Fibroblast of lung (primary cell): ENCODE results near the gene CLIP4. TPM values are rescaled to one million over a fixed set of nuclear protein-coding genes. Genes with fewer than 3 reads are reported as not detected.

Experiments
- DNase-seq, 2 donors: peaks; one replicate each; pipeline versions ENCODE4 v3.0.0 to v3.0.0-alpha.2; 2010; ENCODE audit warnings: low read depth in 2 of 2
- H2AFZ ChIP-seq: 2 replicates; pipeline ENCODE4 v1.5.1; 2012; ENCODE audit warnings: low read length, control low read depth, inconsistent platforms
- H3K27ac ChIP-seq: 2 replicates; pipeline ENCODE4 v1.5.1; 2011; ENCODE audit warnings: low read length, control low read depth; ENCODE audit not compliant: insufficient read depth
- H3K27me3 ChIP-seq: 2 replicates; pipeline ENCODE4 v1.5.1; 2011; ENCODE audit warnings: mild to moderate bottlenecking, low read length; ENCODE audit not compliant: control insufficient read depth, insufficient read depth
- H3K36me3 ChIP-seq: 2 replicates; pipeline ENCODE4 v1.5.1; 2011; ENCODE audit warnings: low read length; ENCODE audit not compliant: control insufficient read depth, insufficient read depth
- H3K4me1 ChIP-seq: 2 replicates; pipeline ENCODE4 v1.5.1; 2011; ENCODE audit warnings: low read length; ENCODE audit not compliant: control insufficient read depth, insufficient read depth; ENCODE audit errors: extremely low read depth
- H3K4me2 ChIP-seq: 2 replicates; pipeline ENCODE4 v1.5.1; 2011; ENCODE audit warnings: low read length, control low read depth; ENCODE audit not compliant: insufficient read depth; ENCODE audit errors: extremely low read depth
- H3K4me3 ChIP-seq, 4 experiments: fragments of 200-600 bp in 1 of 4; sonication (generic) in 1 of 4; replicated peaks in 1 of 4; 2 replicates each; pipeline ENCODE4 v1.5.1; 2011 to 2016; ENCODE audit warnings: low read length in 4 of 4, low read depth in 3 of 4, mild to moderate bottlenecking in 3 of 4, control low read depth in 2 of 4, inconsistent platforms in 1 of 4, mixed read lengths in 1 of 4; ENCODE audit not compliant: insufficient read depth in 1 of 4; ENCODE audit errors: control extremely low read depth in 1 of 4
- H3K79me2 ChIP-seq: 2 replicates; pipeline ENCODE4 v1.5.1; 2012; ENCODE audit warnings: mild to moderate bottlenecking, low read length, inconsistent platforms; ENCODE audit not compliant: control insufficient read depth, insufficient read depth
- H3K9ac ChIP-seq: 2 replicates; pipeline ENCODE4 v1.5.1; 2011; ENCODE audit warnings: mild to moderate bottlenecking, low read length, control low read depth; ENCODE audit not compliant: insufficient read depth
- H3K9me3 ChIP-seq: 2 replicates; pipeline ENCODE4 v1.5.1; 2012; ENCODE audit warnings: low read depth, low read length; ENCODE audit not compliant: control insufficient read depth, insufficient read depth
- H4K20me1 ChIP-seq: 2 replicates; pipeline ENCODE4 v1.5.1; 2011; ENCODE audit warnings: low read length; ENCODE audit not compliant: control insufficient read depth, insufficient read depth; ENCODE audit errors: extremely low read depth
- EZH2 ChIP-seq: IDR thresholded peaks from 2 replicates; pipeline ENCODE4 v1.5.1; 2012; ENCODE audit warnings: low read length, control low read depth, mild to moderate bottlenecking; ENCODE audit errors: missing control alignments
- polyA plus RNA-seq, 2 donors: library from polyadenylated mRNA; depleted of rRNA in 1 of 2; stranded (reverse) in 1 of 2; unstranded in 1 of 2; fragments of >200 nt; gene quantifications; 2 replicates each; pipeline ENCODE4 v1.2.1, GENCODE V29; 2011 to 2012; ENCODE audit warnings: missing spikeins in 1 of 2
- total RNA-seq: library from RNA; depleted of rRNA; stranded (reverse); fragments of >200 nt; gene quantifications from 2 replicates; pipeline ENCODE4 v1.2.1, GENCODE V29; 2014
- TF ChIP-seq, protein P1 (sequence below), 2 donors: IDR thresholded peaks in 1 of 2; conservative IDR thresholded peaks in 1 of 2; 1 replicate in 1 of 2; 2 replicates in 1 of 2; pipeline ENCODE4 v1.5.1; 2011 to 2012; ENCODE audit warnings: low read length in 2 of 2, control low read depth in 1 of 2, inconsistent platforms in 1 of 2, low read depth in 1 of 2, mild to moderate bottlenecking in 1 of 2

The CLIP4 gene
- total and polyA plus RNA-seq, 2 donors (not counting 1 experiment from before 2014, with no cell fraction given) = 39.9 to 127 TPM

DNA sequence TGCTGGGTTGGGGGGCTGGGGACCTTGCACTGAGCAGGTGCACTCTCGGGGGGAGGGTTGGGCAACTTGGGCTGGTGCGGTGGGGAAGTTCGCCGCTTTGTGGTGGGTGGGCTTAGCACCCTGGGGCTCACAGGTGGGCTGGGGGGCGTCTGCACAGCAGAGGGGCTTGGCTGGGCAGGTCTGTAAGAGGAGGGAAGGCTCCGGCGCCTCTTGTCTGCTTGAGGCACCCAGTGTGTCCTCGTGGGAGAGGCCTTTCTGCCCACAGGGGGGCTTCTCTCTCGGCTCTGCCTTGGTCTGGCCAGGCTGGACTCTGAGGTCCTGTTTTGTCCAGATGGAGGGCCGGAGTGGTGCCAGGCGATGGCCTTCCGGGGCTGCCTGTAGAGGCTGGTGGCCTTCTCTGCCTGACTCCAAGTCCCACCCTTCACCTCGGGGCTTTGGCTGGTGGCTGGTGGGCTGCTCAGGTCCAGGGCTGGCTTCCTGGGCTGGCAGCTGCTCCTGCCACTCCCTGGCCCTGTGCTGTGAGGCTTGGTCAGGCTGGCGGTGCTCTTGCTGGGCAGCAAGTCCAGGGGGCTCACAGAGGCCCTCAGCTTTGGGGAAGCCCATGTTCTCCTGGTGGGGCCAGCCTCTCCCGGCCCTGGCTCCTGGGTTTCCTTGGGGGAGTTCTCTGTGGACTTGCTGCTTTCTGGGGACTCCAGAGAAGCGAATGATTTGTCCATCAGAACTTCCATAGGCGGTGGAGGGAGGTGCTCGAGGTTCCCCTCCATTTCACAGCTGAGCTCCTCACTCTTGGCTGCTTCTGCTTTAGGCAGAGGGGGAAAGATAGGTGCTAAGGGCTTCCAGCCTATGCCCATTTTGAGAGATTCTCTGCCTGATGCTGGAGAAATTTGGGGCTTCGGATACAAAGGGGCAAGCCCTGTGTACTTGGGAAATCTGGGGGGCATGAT is 43.9 kb upstream of the CLIP4 start:
- peaks cover 2% of the 10 kb centered on the region for H3K27me3 ChIP-seq
- H2AFZ ChIP-seq = no peak overlapping the region
- no peaks in the 10 kb centered on the region for H3K36me3 ChIP-seq
- H3K27ac ChIP-seq = no peak overlapping the region
- no peak for DNase-seq
- H3K79me2 ChIP-seq = no peaks in the 10 kb centered on the region
- no peak overlapping the region for H3K4me3 ChIP-seq
- no peak overlapping the region for H3K4me2 ChIP-seq
- H3K9me3 ChIP-seq = no peaks in the 10 kb centered on the region
- H3K4me1 ChIP-seq = no peaks in the 10 kb centered on the region
- H3K9ac ChIP-seq = no peak overlapping the region
- no peaks in the 10 kb centered on the region for H4K20me1 ChIP-seq
- TF ChIP-seq EZH2 = no peak
- TF ChIP-seq, protein P1, sequence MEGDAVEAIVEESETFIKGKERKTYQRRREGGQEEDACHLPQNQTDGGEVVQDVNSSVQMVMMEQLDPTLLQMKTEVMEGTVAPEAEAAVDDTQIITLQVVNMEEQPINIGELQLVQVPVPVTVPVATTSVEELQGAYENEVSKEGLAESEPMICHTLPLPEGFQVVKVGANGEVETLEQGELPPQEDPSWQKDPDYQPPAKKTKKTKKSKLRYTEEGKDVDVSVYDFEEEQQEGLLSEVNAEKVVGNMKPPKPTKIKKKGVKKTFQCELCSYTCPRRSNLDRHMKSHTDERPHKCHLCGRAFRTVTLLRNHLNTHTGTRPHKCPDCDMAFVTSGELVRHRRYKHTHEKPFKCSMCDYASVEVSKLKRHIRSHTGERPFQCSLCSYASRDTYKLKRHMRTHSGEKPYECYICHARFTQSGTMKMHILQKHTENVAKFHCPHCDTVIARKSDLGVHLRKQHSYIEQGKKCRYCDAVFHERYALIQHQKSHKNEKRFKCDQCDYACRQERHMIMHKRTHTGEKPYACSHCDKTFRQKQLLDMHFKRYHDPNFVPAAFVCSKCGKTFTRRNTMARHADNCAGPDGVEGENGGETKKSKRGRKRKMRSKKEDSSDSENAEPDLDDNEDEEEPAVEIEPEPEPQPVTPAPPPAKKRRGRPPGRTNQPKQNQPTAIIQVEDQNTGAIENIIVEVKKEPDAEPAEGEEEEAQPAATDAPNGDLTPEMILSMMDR (conservative IDR thresholded peaks at IDR 0.05 in 1 of 2, IDR thresholded peaks at IDR 0.05 in 1 of 2; ENCODE audit: low read depth in 1 of 2, low read length in 2 of 2) = no peak

DNA sequence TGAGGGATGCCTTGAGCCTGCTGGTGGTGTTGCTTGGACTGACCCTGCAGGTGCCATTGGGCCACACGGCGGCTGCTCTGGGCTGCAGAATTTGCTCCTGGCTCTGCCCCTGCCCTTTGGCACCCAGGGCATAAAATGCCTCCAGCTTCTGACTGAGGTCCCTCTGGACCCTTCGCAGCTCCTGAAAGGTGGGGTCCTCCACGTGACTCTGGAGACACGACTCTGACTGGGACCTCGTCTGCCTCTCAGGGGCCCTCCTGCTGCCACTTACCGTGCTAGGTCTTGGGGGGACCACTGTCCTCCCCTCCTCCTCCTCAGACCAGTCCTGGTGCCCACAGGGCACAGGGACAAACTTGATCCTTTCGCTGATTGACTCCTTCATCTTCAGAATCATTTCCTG is 43.0 kb upstream of the CLIP4 start:
- H3K27ac ChIP-seq = no peak overlapping the region
- H3K4me2 ChIP-seq = no peak overlapping the region
- no peaks in the 10 kb centered on the region for H3K9me3 ChIP-seq
- H3K36me3 ChIP-seq = no peaks in the 10 kb centered on the region
- peaks cover 2% of the 10 kb centered on the region for H3K27me3 ChIP-seq
- H3K9ac ChIP-seq = no peak overlapping the region
- no peaks in the 10 kb centered on the region for H4K20me1 ChIP-seq
- no peaks in the 10 kb centered on the region for H3K79me2 ChIP-seq
- H3K4me3 ChIP-seq = no peak overlapping the region
- no peak overlapping the region for H2AFZ ChIP-seq
- DNase-seq = no peak
- TF ChIP-seq, protein P1 (conservative IDR thresholded peaks at IDR 0.05 in 1 of 2, IDR thresholded peaks at IDR 0.05 in 1 of 2; ENCODE audit: low read depth in 1 of 2, low read length in 2 of 2) = no peak
- no peak for TF ChIP-seq EZH2
- no peaks in the 10 kb centered on the region for H3K4me1 ChIP-seq

GRCh38 chr2:29072971-29073725 is 42.1 kb upstream of the CLIP4 start:
- no peak overlapping the region for H3K4me2 ChIP-seq
- H3K79me2 ChIP-seq = no peaks in the 10 kb centered on the region
- no peak overlapping the region for H3K9ac ChIP-seq
- H4K20me1 ChIP-seq = no peaks in the 10 kb centered on the region
- H3K27ac ChIP-seq = no peak overlapping the region
- no peak for DNase-seq
- no peaks in the 10 kb centered on the region for H3K4me1 ChIP-seq
- H3K4me3 ChIP-seq = no peak overlapping the region
- no peaks in the 10 kb centered on the region for H3K36me3 ChIP-seq
- H2AFZ ChIP-seq = no peak overlapping the region
- no peaks in the 10 kb centered on the region for H3K9me3 ChIP-seq
- TF ChIP-seq, protein P1 (conservative IDR thresholded peaks at IDR 0.05 in 1 of 2, IDR thresholded peaks at IDR 0.05 in 1 of 2; ENCODE audit: low read depth in 1 of 2, low read length in 2 of 2) = no peak
- no peak for TF ChIP-seq EZH2
- H3K27me3 ChIP-seq = peaks cover 2% of the 10 kb centered on the region
